ENCODE results near the gene STK11IP. TPM values are rescaled to one million over a fixed set of nuclear protein-coding genes. Genes with fewer than 3 reads are reported as not detected.
A peak's percentile ranks its signal among the peaks of the same experiment; 100 is the strongest.

Gene STK11IP
- total and polyA plus RNA-seq, 2 of the 13 experiments (the other 11 are each of a cell fraction or from before 2014, with no cell fraction given): 12.8 to 24.0 TPM

DNA sequence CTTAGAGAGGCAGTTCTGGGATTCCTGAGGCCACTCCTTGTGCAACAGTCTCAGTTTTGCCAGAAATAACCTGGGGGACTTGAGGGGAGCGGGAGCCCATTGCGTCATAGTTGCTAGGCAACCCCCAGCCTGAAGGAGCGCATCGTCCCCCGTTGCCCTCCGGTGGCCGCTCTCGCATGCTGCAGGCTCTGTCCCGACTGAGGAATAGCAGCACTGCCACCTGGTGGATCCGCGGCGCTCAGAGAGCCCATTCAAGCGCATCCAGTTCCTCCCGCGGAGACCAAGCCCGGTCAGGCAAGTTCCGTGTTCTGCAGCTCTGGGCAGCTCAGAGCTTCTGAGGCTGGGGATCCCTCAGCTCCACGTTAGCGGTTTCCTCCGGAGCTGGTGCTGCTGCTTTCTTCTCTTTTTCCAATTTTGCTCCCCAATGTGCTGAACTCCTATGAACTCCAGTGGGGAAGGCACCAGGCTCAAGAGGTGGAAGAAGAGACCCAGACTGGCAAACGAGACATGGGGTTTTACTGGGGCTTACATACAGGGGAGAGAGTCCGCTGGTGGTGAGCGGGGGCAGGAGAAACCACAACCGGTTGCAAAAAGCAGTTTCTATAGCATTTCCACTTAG, 44.9 kb downstream of the STK11IP start (continued):
- TF ChIP-seq ZNF615 (CRISPR knock-in tag; IDR thresholded peaks at IDR 0.05; ENCODE audit: borderline replicate concordance) (no peak), ZNF468 (CRISPR knock-in tag; IDR thresholded peaks at IDR 0.05) (no peak), ZSCAN9 (CRISPR knock-in tag; IDR thresholded peaks at IDR 0.05; ENCODE audit: borderline replicate concordance) (0 out of 2 replicates have a peak, but pooled peaks have one; percentile 80), SOX5 (CRISPR knock-in tag; IDR thresholded peaks at IDR 0.05; ENCODE audit: borderline replicate concordance) (peak; percentile 75), MTA1 (CRISPR knock-in tag; IDR thresholded peaks at IDR 0.05; ENCODE audit: borderline replicate concordance) (no peak), ZNF646 (CRISPR knock-in tag; IDR thresholded peaks at IDR 0.05) (no peak; the same call in 1 of the 2 replicates), GLMP (CRISPR knock-in tag; IDR thresholded peaks at IDR 0.05; ENCODE audit: borderline replicate concordance) (no peak), NFAT5 (CRISPR knock-in tag; IDR thresholded peaks at IDR 0.05) (0 out of 2 replicates have a peak, but pooled peaks have one; percentile 21), MIXL1 (CRISPR knock-in tag; IDR thresholded peaks at IDR 0.05) (peak; percentile 51; the same call in 1 of the 2 replicates), ZNF160 (CRISPR knock-in tag; IDR thresholded peaks at IDR 0.05) (peak; percentile 81; the same call in 1 of the 2 replicates), ZNF367 (CRISPR knock-in tag; IDR thresholded peaks at IDR 0.05; ENCODE audit: borderline replicate concordance) (no peak), PCBP1 (IDR thresholded peaks at IDR 0.05; ENCODE audit: borderline replicate concordance, low read depth, low read length) (peak; percentile 64; the same call in 1 of the 2 replicates), ZFAT (CRISPR knock-in tag; conservative IDR thresholded peaks at IDR 0.05) (no peak)
- TF ChIP-seq, protein P1, sequence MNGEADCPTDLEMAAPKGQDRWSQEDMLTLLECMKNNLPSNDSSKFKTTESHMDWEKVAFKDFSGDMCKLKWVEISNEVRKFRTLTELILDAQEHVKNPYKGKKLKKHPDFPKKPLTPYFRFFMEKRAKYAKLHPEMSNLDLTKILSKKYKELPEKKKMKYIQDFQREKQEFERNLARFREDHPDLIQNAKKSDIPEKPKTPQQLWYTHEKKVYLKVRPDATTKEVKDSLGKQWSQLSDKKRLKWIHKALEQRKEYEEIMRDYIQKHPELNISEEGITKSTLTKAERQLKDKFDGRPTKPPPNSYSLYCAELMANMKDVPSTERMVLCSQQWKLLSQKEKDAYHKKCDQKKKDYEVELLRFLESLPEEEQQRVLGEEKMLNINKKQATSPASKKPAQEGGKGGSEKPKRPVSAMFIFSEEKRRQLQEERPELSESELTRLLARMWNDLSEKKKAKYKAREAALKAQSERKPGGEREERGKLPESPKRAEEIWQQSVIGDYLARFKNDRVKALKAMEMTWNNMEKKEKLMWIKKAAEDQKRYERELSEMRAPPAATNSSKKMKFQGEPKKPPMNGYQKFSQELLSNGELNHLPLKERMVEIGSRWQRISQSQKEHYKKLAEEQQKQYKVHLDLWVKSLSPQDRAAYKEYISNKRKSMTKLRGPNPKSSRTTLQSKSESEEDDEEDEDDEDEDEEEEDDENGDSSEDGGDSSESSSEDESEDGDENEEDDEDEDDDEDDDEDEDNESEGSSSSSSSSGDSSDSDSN (CRISPR knock-in tag; IDR thresholded peaks at IDR 0.05): peak; percentile 89

All from HepG2 (cell line).